Measurements from ENCODE around the gene PTPRM.

Gene PTPRM

GRCh38 chr18:8117006-8117371 lies 549.9 kb downstream of the PTPRM start:
- no peak for DNase-seq (ENCODE audit: low read depth)

GRCh38 chr18:8121101-8121500 lies 554.0 kb downstream of the PTPRM start:
- DNase-seq (ENCODE audit: low read depth): no peak

GRCh38 chr18:8121942-8122480 lies 554.9 kb downstream of the PTPRM start:
- no peak for DNase-seq (ENCODE audit: low read depth)

- DNase-seq (ENCODE audit: low read depth): no peak
These were observed 557.4 kb downstream of the PTPRM start for GRCh38 chr18:8124232-8125146.

- DNase-seq (ENCODE audit: low read depth): no peak
These were observed 563.0 kb downstream of the PTPRM start for GRCh38 chr18:8130096-8130495.

- DNase-seq (ENCODE audit: low read depth): no peak
These were observed 565.9 kb downstream of the PTPRM start for GRCh38 chr18:8133032-8133431.

- no peak for DNase-seq (ENCODE audit: low read depth)
These were observed 566.8 kb downstream of the PTPRM start for GRCh38 chr18:8133888-8134287.

GRCh38 chr18:8139127-8139527 lies 572.0 kb downstream of the PTPRM start:
- no peak for DNase-seq (ENCODE audit: low read depth)

GRCh38 chr18:8139891-8140406 lies 572.8 kb downstream of the PTPRM start:
- DNase-seq (ENCODE audit: low read depth): no peak

GRCh38 chr18:8140841-8141501 lies 573.9 kb downstream of the PTPRM start:
- no peak for DNase-seq (ENCODE audit: low read depth)

- DNase-seq (ENCODE audit: low read depth): no peak
These were observed 575.1 kb downstream of the PTPRM start for GRCh38 chr18:8142131-8142711.

GRCh38 chr18:8142932-8143331 lies 575.8 kb downstream of the PTPRM start:
- DNase-seq (ENCODE audit: low read depth): no peak

- DNase-seq (ENCODE audit: low read depth): no peak
These were observed 584.1 kb downstream of the PTPRM start for GRCh38 chr18:8151181-8151580.

- no peak for DNase-seq (ENCODE audit: low read depth)
These were observed 586.9 kb downstream of the PTPRM start for GRCh38 chr18:8153887-8154583.

- DNase-seq (ENCODE audit: low read depth): no peak
These were observed 595.7 kb downstream of the PTPRM start for GRCh38 chr18:8162802-8163201.

GRCh38 chr18:8163286-8163959 lies 596.3 kb downstream of the PTPRM start:
- DNase-seq (ENCODE audit: low read depth): no peak

- no peak for DNase-seq (ENCODE audit: low read depth)
These were observed 598.0 kb downstream of the PTPRM start for GRCh38 chr18:8165095-8165494.

GRCh38 chr18:8167026-8167425 lies 599.9 kb downstream of the PTPRM start:
- no peak for DNase-seq (ENCODE audit: low read depth)

GRCh38 chr18:8167673-8168072 lies 600.6 kb downstream of the PTPRM start:
- DNase-seq (ENCODE audit: low read depth): no peak

- DNase-seq (ENCODE audit: low read depth): no peak
These were observed 602.6 kb downstream of the PTPRM start for GRCh38 chr18:8169722-8170121.

- DNase-seq (ENCODE audit: low read depth): no peak
These were observed 607.7 kb downstream of the PTPRM start for GRCh38 chr18:8174771-8175170.

All from stimulated activated CD4-positive, alpha-beta T cell treated with anti-CD3 and anti-CD28 coated beads, Interleukin-2, amount 100 ng/mL, for 4 hours (primary cell).